Endothelial cell of umbilical vein (primary cell): Measurements from ENCODE around the gene SLCO3A1. TPM values are rescaled to one million over a fixed set of nuclear protein-coding genes. Genes with fewer than 3 reads are reported as not detected.
"Not testable (repeated sequence)": the region's sequence is repeated elsewhere in the genome, so short reads cannot be mapped to it uniquely, and the experiment has no call there.

ENCODE experiments used
- BruUV-seq: library from RNA; stranded (reverse); fragments of 400-500 nt; replicated peaks from 2 replicates; lab custom pipeline; 2021; lab: Mats Ljungman, UMichigan
- CTCF ChIA-PET: fragments of 300-600, 350-600 bp; sonication (Branson Sonifier 250); formaldehyde crosslinking; loops from one replicate; lab custom pipeline; 2021; ENCODE audit warnings: antibody characterized with exemption, inconsistent platforms; lab: Charles Lee
- POLR2A ChIA-PET: fragments of 300-600, 350-600 bp; sonication (Branson Sonifier 250); formaldehyde crosslinking; loops from one replicate; lab custom pipeline; 2021; ENCODE audit warnings: antibody characterized with exemption, inconsistent platforms; lab: Charles Lee
- DNase-seq: peaks from one replicate; pipeline ENCODE4 v3.0.0-alpha.2; 2011; ENCODE audit warnings: low read depth, low spot score
- FAIRE-seq: peaks from 2 replicates; lab custom pipeline; 2011; peaks lifted over from hg19 to GRCh38; lab: Jason Lieb, UNC
- H2AFZ ChIP-seq: 2 replicates; pipeline ENCODE4 v1.6.0; 2012; ENCODE audit warnings: low read depth, low read length, control low read depth, inconsistent platforms
- H3K27ac ChIP-seq: 2 replicates; pipeline ENCODE4 v1.5.1; 2011; ENCODE audit warnings: low read depth, mild to moderate bottlenecking, control low read depth, low read length, moderate library complexity; ENCODE audit not compliant: insufficient read depth
- H3K27me3 ChIP-seq, 2 experiments: 2 replicates each; pipeline versions ENCODE4 v1.6.0 to v1.6.1; 2011; ENCODE audit warnings: low read length in 2 of 2, mixed read lengths in 1 of 2; ENCODE audit not compliant: control insufficient read depth in 2 of 2, insufficient read depth in 2 of 2
- H3K36me3 ChIP-seq, 2 experiments: 2 replicates in 1 of 2; 3 replicates in 1 of 2; pipeline ENCODE4 v1.5.1; 2011; ENCODE audit warnings: low read length in 2 of 2, mild to moderate bottlenecking in 1 of 2, moderate library complexity in 1 of 2; ENCODE audit not compliant: control insufficient read depth in 2 of 2, insufficient read depth in 2 of 2; ENCODE audit errors: extremely low read depth in 1 of 2
- H3K4me1 ChIP-seq: 3 replicates; pipeline ENCODE4 v1.5.1; 2011; ENCODE audit warnings: mild to moderate bottlenecking, low read length; ENCODE audit not compliant: control insufficient read depth, insufficient read depth; ENCODE audit errors: extremely low read depth
- H3K4me2 ChIP-seq: 2 replicates; pipeline ENCODE4 v1.6.1; 2011; ENCODE audit warnings: low read length, control low read depth, mixed read lengths; ENCODE audit not compliant: insufficient read depth
- H3K4me3 ChIP-seq, 3 experiments: fragments of 200-600 bp in 1 of 3; sonication (generic), shearing (Covaris generic) in 1 of 3; replicated peaks in 1 of 3; 2 replicates each; pipeline ENCODE4 v1.5.1; 2011 to 2016; ENCODE audit warnings: control low read depth in 3 of 3, low read length in 3 of 3, mild to moderate bottlenecking in 2 of 3, inconsistent platforms in 1 of 3, low read depth in 1 of 3, moderate library complexity in 1 of 3; ENCODE audit not compliant: insufficient read depth in 1 of 3
- H3K79me2 ChIP-seq: 2 replicates; pipeline ENCODE4 v1.6.0; 2012; ENCODE audit warnings: low read length, inconsistent platforms; ENCODE audit not compliant: control insufficient read depth, insufficient read depth
- H3K9ac ChIP-seq: replicated peaks from 2 replicates; pipeline ENCODE3; 2011; ENCODE audit warnings: low read length, control low read depth; ENCODE audit not compliant: insufficient read depth; ENCODE audit errors: extremely low read depth
- H3K9me1 ChIP-seq: replicated peaks from 3 replicates; pipeline ENCODE4 v1.6.0; 2011; ENCODE audit warnings: mild to moderate bottlenecking, low read length; ENCODE audit not compliant: control insufficient read depth, insufficient read depth; ENCODE audit errors: extremely low read depth
- H3K9me3 ChIP-seq: replicated peaks from 2 replicates; pipeline ENCODE4 v1.5.1; 2012; ENCODE audit warnings: low read length, inconsistent platforms; ENCODE audit not compliant: control insufficient read depth, insufficient read depth
- H4K20me1 ChIP-seq: replicated peaks from 2 replicates; pipeline ENCODE3; 2011; ENCODE audit warnings: mild to moderate bottlenecking, low read length; ENCODE audit not compliant: control insufficient read depth, insufficient read depth; ENCODE audit errors: extremely low read depth
- CTCF ChIP-seq, 2 donors: IDR thresholded peaks; 1 replicate in 1 of 2; 2 replicates in 1 of 2; pipeline ENCODE4 v1.5.1; 2011; ENCODE audit warnings: low read length in 2 of 2, mild to moderate bottlenecking in 2 of 2, moderate library complexity in 2 of 2, control low read depth in 1 of 2, inconsistent platforms in 1 of 2, low read depth in 1 of 2; ENCODE audit not compliant: insufficient read depth in 1 of 2; ENCODE audit errors: extremely low read depth in 1 of 2
- EZH2 ChIP-seq: IDR thresholded peaks from 2 replicates; pipeline ENCODE4 v1.6.1; 2012; ENCODE audit warnings: borderline replicate concordance, low read depth, mild to moderate bottlenecking, moderate library complexity, low read length, inconsistent platforms; ENCODE audit not compliant: severe bottlenecking
- FOS ChIP-seq: IDR thresholded peaks from 2 replicates; pipeline ENCODE4 v1.6.1; 2011; ENCODE audit warnings: mild to moderate bottlenecking, low read length, moderate library complexity, borderline replicate concordance; ENCODE audit not compliant: insufficient read depth
- JUN ChIP-seq: IDR thresholded peaks from 2 replicates; pipeline ENCODE4 v1.6.1; 2011; ENCODE audit warnings: borderline replicate concordance, low read depth; ENCODE audit not compliant: insufficient read length, insufficient read depth
- MYC ChIP-seq: IDR thresholded peaks from one replicate; pipeline ENCODE4 v1.6.1; 2011; ENCODE audit warnings: mild to moderate bottlenecking, low read depth, low read length
- POLR2A ChIP-seq: IDR thresholded peaks from 2 replicates; pipeline ENCODE4 v1.6.1; 2012; ENCODE audit warnings: low read depth, mild to moderate bottlenecking, control low read depth, low read length
- POLR2AphosphoS5 ChIP-seq: IDR thresholded peaks from 2 replicates; pipeline ENCODE4 v1.6.1; 2012; ENCODE audit warnings: low read depth, mild to moderate bottlenecking, control low read depth, low read length, moderate library complexity; ENCODE audit not compliant: insufficient read depth
- dilution Hi-C: fragments of 300-500 bp; cut with MboI; formaldehyde crosslinking; loops from one replicate; pipeline ENCODE4 v1.15.0; 2019; ENCODE audit warnings: low sequenced_read_pairs; ENCODE audit not compliant: extremely low pct_ligation_motif_present
- intact Hi-C: fragments of 100-400 bp; cut with micrococcal nuclease; formaldehyde crosslinking; loops from one replicate; pipeline ENCODE4 v1.10.0; 2022
- polyA plus RNA-seq, 4 experiments: library from polyadenylated mRNA; depleted of rRNA in 3 of 4; stranded (reverse) in 3 of 4; unstranded in 1 of 4; fragments of >200 nt; gene quantifications; 2 replicates each; pipeline versions ENCODE4 v1.2.1 to v1.2.3, GENCODE V29; 2011 to 2012; ENCODE audit warnings: missing spikeins in 1 of 4
- total RNA-seq: library from RNA; stranded (reverse); gene quantifications from 2 replicates; pipeline ENCODE4 v1.2.3, GENCODE V29; 2021

SLCO3A1 gene
- total and polyA plus RNA-seq, 2 donors (not counting 3 experiments of a cell fraction or from before 2014, with no cell fraction given), result 0.88 to 0.92 TPM

GRCh38 chr15:92069308-92070250, 216.1 kb downstream of the SLCO3A1 start:
- Histone ChIP-seq H3K4me2 (peak overlapping the region; percentile 20), H2AFZ (peak overlapping the region; percentile 61), H3K4me3 (no peak overlapping the region), H3K9me1 (no peaks in the 10 kb centered on the region), H3K4me1 (peaks cover 5% of the 10 kb centered on the region), H3K9ac (no peak overlapping the region), H3K27me3 (no peaks in the 10 kb centered on the region), H3K79me2 (no peaks in the 10 kb centered on the region), H3K27ac (peak overlapping the region; percentile 10), H3K9me3 (no peaks in the 10 kb centered on the region), H4K20me1 (no peaks in the 10 kb centered on the region), H3K36me3 (no peaks in the 10 kb centered on the region)
- TSS peak; percentile 30 for BruUV-seq
- TF ChIP-seq POLR2A (no peak), MYC (no peak), FOS (peak; percentile 94), EZH2 (no peak), POLR2AphosphoS5 (no peak), JUN (peak; percentile 53), CTCF (IDR thresholded peaks at IDR 0.05; ENCODE audit: extremely low read depth in 1 of 2, insufficient read depth in 1 of 2, low read depth in 1 of 2, low read length in 2 of 2) (no peak)
- DNase-seq (peak; percentile 46), FAIRE-seq (peak; percentile 78)
- POLR2A ChIA-PET, result no interaction called here
- dilution Hi-C loops (no loop called here), intact Hi-C loops (no loop called here)
- CTCF ChIA-PET, result no interaction called here

GRCh38 chr15:92070251-92070650, 216.7 kb downstream of the SLCO3A1 start:
- H3K9me1 ChIP-seq, CTCF ChIA-PET, H3K36me3 ChIP-seq, H4K20me1 ChIP-seq, BruUV-seq, intact Hi-C loops, H3K9ac ChIP-seq, H3K4me1 ChIP-seq, H3K4me3 ChIP-seq, POLR2A ChIA-PET, H3K4me2 ChIP-seq, H3K79me2 ChIP-seq, dilution Hi-C loops, H3K27me3 ChIP-seq, DNase-seq, FAIRE-seq, H3K9me3 ChIP-seq: not testable (repeated sequence)
- Histone ChIP-seq H3K27ac (peak overlapping the region; percentile 10), H2AFZ (peak overlapping the region; percentile 61)
